ENCODE data around the gene ST6GALNAC2. TPM values are rescaled to one million over a fixed set of nuclear protein-coding genes. Genes with fewer than 3 reads are reported as not detected.

ST6GALNAC2 gene
- total and polyA plus RNA-seq, 10 of the 15 experiments (the other 5 are each of a cell fraction or from before 2014, with no cell fraction given) = 0.08 to 0.41 (median 0.23) TPM; not detected in 6

DNA sequence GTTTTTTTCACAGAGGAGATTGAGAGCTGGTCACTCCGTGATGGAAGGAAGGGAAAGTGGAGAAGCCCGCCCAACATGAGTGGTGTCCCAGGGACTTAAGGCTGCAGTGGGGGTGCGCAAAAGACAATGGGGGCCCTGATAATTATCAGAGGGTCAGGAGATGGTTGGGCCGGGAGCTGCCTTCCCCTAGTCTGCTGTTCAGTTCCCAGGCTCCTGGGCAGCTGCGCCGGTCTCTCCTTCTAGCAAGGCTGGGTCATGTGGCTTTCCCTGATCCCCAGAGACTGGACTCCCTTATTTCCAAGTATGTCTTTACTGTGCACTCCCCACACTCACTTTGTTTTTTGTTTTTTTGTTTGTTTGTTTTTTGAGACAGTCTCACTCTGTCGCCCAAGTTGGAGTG lies 64.4 kb downstream of the ST6GALNAC2 start:
- ChIA-PET POLR2A (interaction anchor here (0.5 kb wide), 1 partner anchor 34 kb away, joined by 4 read pairs; no protein-coding TSS in a partner anchor), CTCF (interaction anchor here (0.8 to 5.9 kb wide), 9 partner anchors 14 to 192 kb away, joined by 3 to 81 read pairs (median 18); no protein-coding TSS in a partner anchor), SMC1A (ENCODE audit: uncharacterized antibody, unreplicated experiment) (interaction anchor here (1.0 to 4.3 kb wide), 4 partner anchors 36 to 160 kb away, joined by 4 to 18 read pairs (median 6); no protein-coding TSS in a partner anchor), RAD21 (ENCODE audit: unreplicated experiment) (interaction anchor here (1.6 kb wide), 1 partner anchor 103 kb away, joined by 4 read pairs; no protein-coding TSS in a partner anchor)
- ATAC-seq (no peak), FAIRE-seq (no peak), DNase-seq (ENCODE audit: low read depth, low spot score) (no peak)
- Histone ChIP-seq H3K4me1 (ENCODE audit: control insufficient read depth, insufficient read depth, low read length) (peaks cover under 1% of the 10 kb centered on the region; the same call in 1 of the 2 replicates), H3K36me3 (ENCODE audit: control insufficient read depth in 2 of 2, insufficient read depth in 2 of 2, low read length in 1 of 2) (no peaks in the 10 kb centered on the region), H3K9me3 (replicated peaks; ENCODE audit: control insufficient read depth, insufficient read depth, low read length) (no peaks in the 10 kb centered on the region), H3K9ac (ENCODE audit: control insufficient read depth, insufficient read depth, low read length) (no peak overlapping the region), H2AFZ (ENCODE audit: control insufficient read depth, low read depth, low read length) (no peak overlapping the region), H3K4me2 (ENCODE audit: control insufficient read depth, insufficient read depth) (no peak overlapping the region), H3K27ac (ENCODE audit: control insufficient read depth, insufficient read depth) (no peak overlapping the region), H4K20me1 (ENCODE audit: control insufficient read depth, insufficient read depth) (no peaks in the 10 kb centered on the region), H3K4me3 (no peak overlapping the region), H3K27me3 (replicated peaks in 1 of 2; ENCODE audit: control insufficient read depth in 2 of 2, insufficient read depth in 2 of 2, low read length in 1 of 2) (no peaks in the 10 kb centered on the region), H3K79me2 (ENCODE audit: control insufficient read depth, insufficient read depth, low read length) (no peaks in the 10 kb centered on the region)
- 56% methylated on average over 7 of the region's 7 CpGs for WGBS (ENCODE audit: insufficient coverage, insufficient replicate concordance, low lambda C conversion rate, missing lambda C conversion rate)
- in situ Hi-C loops (cut with MboI) (loop anchor here (5.0 kb wide), 2 partner anchors 101 to 161 kb away; no protein-coding TSS in a partner anchor), intact Hi-C loops (cut with micrococcal nuclease; ENCODE audit: unreplicated experiment) (no loop called here)
- no peak for TF ChIP-seq ATF7 (IDR thresholded peaks at IDR 0.05; ENCODE audit: low read depth)
- no peak for TF ChIP-seq FOXM1 (IDR thresholded peaks at IDR 0.05; ENCODE audit: low read depth, low read length)
- no peak for TF ChIP-seq MLLT1 (IDR thresholded peaks at IDR 0.05)
- no peak for TF ChIP-seq SIN3A (IDR thresholded peaks at IDR 0.05; ENCODE audit: low read depth, low read length)
- TF ChIP-seq KAT2A (conservative IDR thresholded peaks at IDR 0.05; ENCODE audit: control insufficient read depth, low read depth, low read length) = no peak
- TF ChIP-seq CBX3 (IDR thresholded peaks at IDR 0.05; ENCODE audit: borderline replicate concordance, low read depth) = no peak
- no peak for TF ChIP-seq BHLHE40 (IDR thresholded peaks at IDR 0.05; ENCODE audit: borderline replicate concordance in 1 of 2, low read depth in 2 of 2, low read length in 1 of 2)
- BruUV-seq (replicated peaks) = no TSS peak

Data from GM12878 (cell line).